Right lobe of liver (tissue), 4 donors: ENCODE results near the gene PAX5.

Experiments used
- CTCF ChIP-seq, 4 donors: fragments of 200-600 bp in 3 of 4; fragments of 450-650 bp in 1 of 4; IDR thresholded peaks; one replicate each; pipeline versions ENCODE4 v1.5.1 to v1.8.0; 2016 to 2022; ENCODE audit warnings: antibody characterized with exemption in 4 of 4, mild to moderate bottlenecking in 2 of 4
- POLR2A ChIP-seq: fragments of 450-650 bp; IDR thresholded peaks from one replicate; pipeline ENCODE4 v1.6.1; 2017; ENCODE audit warnings: antibody characterized with exemption, mild to moderate bottlenecking
- donor health status: DM: no; HTN: no; CAD: no.
- donor health status: DM: no; HTN: no; CAD: no.
- donor health status: DM: no; HTN: yes; CAD: no.

GRCh38 chr9:36871606-36872005 is 162.5 kb downstream of the PAX5 start:
- TF ChIP-seq CTCF (IDR thresholded peaks at IDR 0.05) (no peak), POLR2A (no peak)
